GM19025 (cell line): Measurements from ENCODE around the gene AGPAT3.

Experiments used
- ATAC-seq: cut with Tn5 transposase; IDR thresholded peaks from one replicate; pipeline ENCODE4 v1.9.1; 2021; ENCODE audit warnings: mild to moderate bottlenecking, low read depth, moderate library complexity; ENCODE audit not compliant: unreplicated experiment

AGPAT3 gene

GRCh38 chr21:44006017-44006619 lies 141.1 kb downstream of the AGPAT3 start:
- ATAC-seq: no peak

DNA sequence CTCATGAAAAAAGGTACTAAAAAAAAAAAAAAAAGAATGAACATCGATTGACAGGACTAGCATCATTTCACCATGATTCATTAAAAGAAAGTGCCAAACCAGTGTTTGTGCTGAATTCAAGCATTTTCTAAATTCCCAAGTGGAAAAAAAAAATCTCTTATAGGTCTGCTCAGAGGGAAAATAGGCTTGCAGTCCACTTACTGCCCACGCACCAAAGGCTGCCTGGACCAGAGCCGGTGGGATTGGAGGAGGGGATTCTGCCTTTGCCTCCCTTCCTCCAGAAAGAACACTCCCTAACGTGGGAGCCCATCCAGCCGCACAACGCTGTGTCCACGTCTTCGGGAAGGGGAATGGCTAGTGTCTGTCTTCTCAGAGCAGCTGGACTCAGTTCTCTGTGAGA lies 141.6 kb downstream of the AGPAT3 start:
- no peak for ATAC-seq

GRCh38 chr21:44010429-44010828 lies 145.4 kb downstream of the AGPAT3 start:
- ATAC-seq: no peak

DNA sequence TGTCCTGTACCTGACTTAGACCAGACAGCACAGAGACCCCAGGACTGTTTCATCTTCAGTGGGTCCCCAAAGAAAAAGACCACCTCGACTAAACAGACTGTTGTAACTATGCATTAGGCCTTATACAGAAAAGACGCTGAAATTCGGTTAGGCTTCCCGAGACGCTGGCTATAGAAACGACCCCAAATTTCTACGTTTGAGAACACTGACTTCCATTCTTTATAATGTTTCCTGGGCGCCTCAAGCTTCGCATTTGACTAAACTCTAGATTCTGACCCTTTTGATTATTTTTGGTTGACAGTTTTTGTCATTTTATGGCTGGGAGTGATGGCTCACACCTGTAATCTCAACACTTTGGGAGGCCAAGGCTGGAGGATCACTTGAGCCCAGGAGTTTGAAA lies 146.1 kb downstream of the AGPAT3 start:
- no peak for ATAC-seq

GRCh38 chr21:44011579-44012473 lies 146.8 kb downstream of the AGPAT3 start, which contains the start of gene TRAPPC10:
Gene TRAPPC10 (plus strand): TSS chr21:44012309. CDS start chr21:44012494, 185 bp downstream.
- peak; percentile 72 for ATAC-seq

- peak; percentile 64 for ATAC-seq
Measured at GRCh38 chr21:44012474-44013379, 147.7 kb downstream of the AGPAT3 start.

DNA sequence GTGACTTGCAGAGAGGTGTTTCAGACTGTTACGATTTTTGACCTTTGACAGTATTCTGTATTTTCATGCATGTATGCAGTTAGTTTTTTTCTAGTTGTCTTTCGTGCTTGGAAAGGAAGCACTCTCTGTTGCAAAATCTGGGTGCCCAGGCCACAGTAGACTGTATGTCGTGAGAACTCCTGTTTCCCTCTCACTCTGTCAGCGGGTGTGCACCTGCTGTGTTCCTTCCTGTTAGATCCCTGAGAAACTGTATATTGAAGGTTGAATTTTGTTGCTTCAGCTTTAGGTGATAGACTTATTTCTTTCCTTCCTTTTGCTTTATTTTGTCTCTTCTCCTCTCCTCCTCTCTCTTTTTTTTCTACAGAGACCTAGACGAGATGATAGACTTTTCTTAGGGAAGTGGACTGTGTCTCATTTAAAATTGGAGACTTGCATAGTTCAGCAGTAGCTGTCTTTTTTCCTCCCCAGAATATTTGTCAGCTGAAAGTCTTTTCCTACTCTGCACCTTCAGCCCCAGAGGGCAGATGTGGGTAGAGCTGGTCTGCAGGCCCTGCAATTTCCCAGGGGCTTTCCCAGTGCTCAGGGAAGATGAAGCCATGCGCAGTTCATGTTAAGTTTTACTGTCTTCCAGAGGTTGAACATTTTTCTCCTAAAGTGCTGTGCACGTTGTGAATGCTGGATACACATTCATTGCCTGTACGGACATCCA lies 148.5 kb downstream of the AGPAT3 start:
- no peak for ATAC-seq

- no peak for ATAC-seq
Measured at GRCh38 chr21:44017601-44018000, 152.6 kb downstream of the AGPAT3 start.

- no peak for ATAC-seq
Measured at GRCh38 chr21:44018127-44018526, 153.1 kb downstream of the AGPAT3 start.

DNA sequence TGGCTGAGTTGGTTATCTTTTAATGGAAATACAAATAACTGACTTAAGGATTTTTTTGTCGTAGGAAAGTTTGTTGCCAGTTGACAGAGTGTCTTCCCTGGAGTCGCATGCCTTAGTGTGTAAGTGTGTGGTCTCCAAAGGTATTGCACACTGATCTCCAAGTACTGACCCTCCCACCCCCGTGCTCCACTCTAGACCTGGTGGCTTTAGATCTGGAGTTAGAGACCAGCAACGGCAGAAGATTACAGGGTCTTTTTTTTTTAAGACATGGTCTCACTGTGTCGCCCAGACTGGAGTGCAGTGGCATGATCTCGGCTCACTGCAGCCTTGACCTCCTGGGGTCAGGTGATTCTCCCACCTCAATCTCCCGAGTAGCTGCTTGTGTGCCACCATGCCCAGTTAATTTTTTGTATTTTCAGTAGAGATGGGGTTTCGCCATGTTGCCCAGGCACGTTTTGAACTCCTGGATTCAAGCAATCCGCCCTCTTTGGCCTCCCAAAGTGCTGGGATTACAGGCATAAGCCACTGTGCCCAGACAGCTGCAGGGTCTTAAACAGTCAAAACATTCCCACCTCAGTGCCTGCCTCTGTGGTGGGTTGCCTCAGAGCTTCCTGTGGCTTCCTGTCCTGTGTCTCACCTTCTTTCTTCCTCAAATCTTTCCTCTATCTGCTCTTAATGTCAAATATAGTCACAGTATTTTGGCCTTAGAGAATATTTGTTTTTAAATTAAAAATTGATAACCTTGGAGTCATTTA lies 154.0 kb downstream of the AGPAT3 start:
- ATAC-seq: no peak

DNA sequence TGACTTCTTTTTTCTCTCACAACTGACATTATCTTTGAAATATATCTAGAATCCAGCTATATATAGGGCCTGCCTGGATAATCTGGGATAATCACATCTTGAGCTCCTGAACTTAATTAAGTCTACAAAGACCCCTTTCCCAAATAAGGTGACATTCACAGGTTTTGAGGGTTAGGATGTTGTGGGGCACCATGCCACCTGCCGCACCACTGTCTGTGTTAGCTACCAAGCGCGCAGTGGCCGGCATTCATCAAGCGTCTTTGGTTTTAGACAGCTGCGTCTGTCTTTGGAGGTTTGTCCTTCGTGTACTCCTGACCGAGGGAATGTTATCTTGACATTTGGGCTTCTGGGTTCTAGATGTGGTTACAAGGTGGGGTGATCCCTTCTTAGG lies 154.5 kb downstream of the AGPAT3 start:
- ATAC-seq: no peak

- no peak for ATAC-seq
Measured at GRCh38 chr21:44020551-44020950, 155.5 kb downstream of the AGPAT3 start.

DNA sequence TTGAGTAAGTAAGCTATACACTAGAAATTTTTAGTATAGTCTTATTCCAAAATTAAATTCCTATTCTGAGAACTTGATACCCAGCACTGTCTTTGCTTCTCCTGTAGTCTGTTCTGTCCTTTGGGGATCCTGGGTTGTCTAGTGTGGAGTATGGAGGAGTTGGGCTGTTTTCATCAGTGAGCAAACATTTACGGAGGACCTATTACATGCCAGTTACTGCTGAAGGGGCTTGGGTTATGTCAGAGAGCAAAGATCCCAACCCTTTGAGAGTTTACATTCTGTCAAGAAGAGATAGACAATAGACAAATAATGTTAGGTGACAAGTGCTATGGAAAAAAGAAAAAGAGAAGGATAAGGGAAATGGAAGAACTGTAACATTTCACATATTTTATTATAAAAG lies 156.0 kb downstream of the AGPAT3 start:
- no peak for ATAC-seq

GRCh38 chr21:44024257-44024656 lies 159.2 kb downstream of the AGPAT3 start:
- ATAC-seq: no peak

DNA sequence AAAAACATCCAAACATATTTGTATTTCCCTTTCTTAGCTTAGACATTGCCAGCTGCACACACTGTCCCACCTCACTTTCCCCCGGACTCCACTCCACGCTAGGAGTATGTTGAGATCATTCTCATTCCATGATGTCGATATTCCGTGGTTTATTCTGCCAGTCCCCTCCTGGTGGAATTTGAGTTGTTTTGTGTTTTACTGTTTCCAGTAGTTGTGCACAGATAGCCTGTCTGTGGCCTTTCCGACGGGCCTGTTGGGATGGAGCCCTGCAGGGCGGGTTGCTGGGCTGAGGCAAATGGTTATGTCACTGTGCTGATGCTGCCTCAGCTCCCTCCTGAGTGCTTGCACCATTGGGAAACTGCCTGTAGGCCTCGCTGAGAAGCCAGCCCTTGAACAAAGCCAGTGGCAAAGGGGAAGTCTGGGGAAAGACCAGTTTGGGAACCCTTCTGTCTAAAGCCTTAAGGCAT lies 159.9 kb downstream of the AGPAT3 start:
- ATAC-seq: no peak

DNA sequence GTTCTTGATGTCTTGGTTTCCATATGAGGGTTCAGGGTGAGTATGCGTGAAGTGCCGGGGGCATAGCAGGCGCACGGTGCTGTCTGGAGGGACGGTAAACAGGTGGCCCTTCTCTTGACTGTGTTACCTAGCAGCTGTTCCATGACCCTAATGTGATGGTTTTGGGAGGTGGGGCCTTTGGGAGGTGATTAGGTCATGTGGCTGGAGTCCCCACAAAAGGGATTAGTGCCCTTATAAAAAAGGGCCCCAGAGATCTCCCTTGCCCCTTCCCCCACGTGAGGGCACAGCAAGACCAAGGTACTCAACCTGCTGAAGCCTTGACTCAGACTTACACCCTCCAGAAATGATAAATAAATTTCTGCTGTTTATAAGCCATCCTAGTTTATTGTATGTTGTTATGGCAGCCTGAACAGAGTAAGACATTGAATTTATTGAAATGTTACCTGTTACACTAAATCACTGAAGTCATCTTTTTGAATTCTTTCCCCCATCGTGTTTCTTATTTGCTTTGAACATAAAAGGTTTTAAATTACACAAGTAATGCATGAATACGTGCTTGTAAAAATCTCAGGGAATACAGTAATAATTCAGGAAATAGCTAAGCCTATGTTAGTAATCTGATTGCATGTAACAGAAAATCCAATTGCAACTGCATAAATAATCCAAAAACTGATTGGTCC lies 162.7 kb downstream of the AGPAT3 start:
- no peak for ATAC-seq

DNA sequence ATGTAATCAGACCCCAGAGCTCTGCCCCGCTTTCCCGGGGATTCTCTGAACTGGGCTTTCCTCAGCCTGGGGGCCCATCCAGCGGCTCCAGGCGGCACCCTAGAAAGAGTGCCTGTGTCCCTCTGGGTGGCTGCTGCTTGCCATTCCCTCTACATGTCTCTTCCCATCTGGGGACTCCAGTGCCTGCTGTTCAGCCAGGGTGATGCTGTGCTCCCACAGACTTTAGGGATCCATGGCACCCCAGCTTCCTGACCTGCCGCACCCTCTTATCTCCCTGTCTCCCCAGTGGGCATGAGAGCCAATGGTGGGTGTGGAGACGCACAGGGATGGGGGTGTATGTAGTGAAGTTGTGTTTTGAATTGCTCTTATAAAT lies 163.2 kb downstream of the AGPAT3 start:
- ATAC-seq: no peak

- ATAC-seq: no peak
Measured at GRCh38 chr21:44029460-44030087, 164.6 kb downstream of the AGPAT3 start.
